ENCODE measurements around the gene GAS2L3. TPM values are rescaled to one million over a fixed set of nuclear protein-coding genes. Genes with fewer than 3 reads are reported as not detected.

Gene GAS2L3
- total and polyA plus RNA-seq, 2 of the 8 experiments (the other 6 are each of a cell fraction or from before 2014, with no cell fraction given): 2.1 to 19.3 TPM

DNA sequence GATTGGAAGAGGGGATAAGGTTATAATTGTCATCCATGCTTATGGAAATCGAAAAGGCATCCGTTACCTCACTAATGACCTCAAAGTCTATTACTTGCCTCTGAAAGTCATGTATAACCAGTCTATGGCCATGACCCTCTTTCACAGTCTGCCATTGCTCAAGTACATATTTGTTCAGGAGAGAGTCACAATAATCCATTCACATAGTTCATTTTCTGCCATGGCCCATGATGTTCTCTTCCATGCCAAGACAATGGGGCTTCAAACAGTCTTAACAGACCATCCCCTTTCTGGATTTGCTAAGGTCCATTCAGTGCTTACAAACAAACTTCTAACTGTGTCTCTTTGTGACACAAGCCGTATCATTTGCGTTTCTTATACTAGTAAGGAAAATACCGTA, 5.4 kb downstream of the GAS2L3 start:
- Histone ChIP-seq H2BK120ac (replicated peaks; ENCODE audit: low read depth, low read length) (no peak overlapping the region), H4K5ac (ENCODE audit: insufficient read length, low read depth, low read length) (no peak overlapping the region), H3K79me2 (ENCODE audit: control insufficient read depth in 1 of 2, insufficient read depth in 2 of 2, low read length in 2 of 2) (peaks cover 0 to 21% of the 10 kb centered on the region in 2 experiments; a peak in 1 of 4 replicates), H3K56ac (replicated peaks; ENCODE audit: insufficient read length, low read depth, low read length) (no peak overlapping the region), H3K14ac (ENCODE audit: insufficient read length) (no peak overlapping the region), H3K4me3 (ENCODE audit: extremely low read depth in 1 of 4, insufficient read depth in 2 of 4, low read depth in 3 of 4, low read length in 4 of 4) (no peak overlapping the region), H3K23ac (ENCODE audit: insufficient read length) (no peak overlapping the region), H4K91ac (replicated peaks; ENCODE audit: insufficient read length, low read length) (no peak overlapping the region), H2BK20ac (ENCODE audit: low read length) (no peak overlapping the region), H3K27me3 (replicated peaks in 1 of 4; ENCODE audit: control insufficient read depth in 3 of 4, extremely low read depth in 1 of 4, insufficient read depth in 3 of 4, low read length in 3 of 4) (no peaks in the 10 kb centered on the region), H3K4me2 (ENCODE audit: insufficient read depth in 1 of 2, low read depth in 2 of 2, low read length in 2 of 2) (no peak overlapping the region), H3K27ac (ENCODE audit: low read depth, low read length) (no peak overlapping the region), H3K23me2 (ENCODE audit: low read depth, low read length) (peaks cover 6% of the 10 kb centered on the region; the same call in 1 of the 2 replicates), H2BK15ac (ENCODE audit: low read length) (no peak overlapping the region), H2BK5ac (ENCODE audit: low read depth, low read length) (no peak overlapping the region), H2BK12ac (ENCODE audit: low read depth, low read length) (no peak overlapping the region), H3K36me3 (ENCODE audit: control insufficient read depth in 2 of 4, insufficient read depth in 4 of 4, low read length in 3 of 4) (no peaks in the 10 kb centered on the region), H3K4me1 (replicated peaks in 1 of 4; ENCODE audit: control insufficient read depth in 3 of 4, insufficient read depth in 4 of 4, low read length in 3 of 4) (no peaks in the 10 kb centered on the region; a peak in 2 of 7 replicates), H4K8ac (ENCODE audit: extremely low read depth, insufficient read depth, low read length) (no peak overlapping the region), H3K4ac (replicated peaks; ENCODE audit: insufficient read length, low read depth, low read length) (no peak overlapping the region), H3K9me3 (ENCODE audit: insufficient read depth in 2 of 2, low read depth in 1 of 2, low read length in 1 of 2) (peaks cover 3 to 5% of the 10 kb centered on the region in 2 experiments; a peak in 1 of 4 replicates), H3K79me1 (ENCODE audit: low read depth, low read length) (no peaks in the 10 kb centered on the region; the same call in 1 of the 2 replicates), H2AK5ac (ENCODE audit: low read depth, low read length) (no peak overlapping the region), H3K9ac (replicated peaks in 1 of 4; ENCODE audit: extremely low read depth in 1 of 4, low read depth in 3 of 4, low read length in 3 of 4) (no peak overlapping the region), H4K20me1 (replicated peaks in 1 of 2; ENCODE audit: control insufficient read depth in 1 of 2, insufficient read depth in 2 of 2, low read length in 2 of 2) (no peaks in the 10 kb centered on the region), H3K18ac (ENCODE audit: extremely low read depth, low read length) (no peak overlapping the region), H2AFZ (ENCODE audit: low read length) (no peak overlapping the region)
- DNase-seq (ENCODE audit: low read depth in 1 of 2, low spot score in 2 of 2): no peak
- POLR2A ChIA-PET (ENCODE audit: partially characterized antibody): no interaction called here
- FAIRE-seq: no peak
- no peak for TF ChIP-seq EGR1 (IDR thresholded peaks at IDR 0.05; ENCODE audit: borderline replicate concordance, low read depth, low read length)
- TF ChIP-seq CREB1 (IDR thresholded peaks at IDR 0.05): no peak
- no peak for TF ChIP-seq HDAC2 (IDR thresholded peaks at IDR 0.05; ENCODE audit: borderline replicate concordance in 1 of 2, low read depth in 2 of 2, low read length in 2 of 2)
- no peak for TF ChIP-seq SRF (IDR thresholded peaks at IDR 0.05; ENCODE audit: low read depth, low read length)
- no peak for TF ChIP-seq RFX5 (IDR thresholded peaks at IDR 0.05; ENCODE audit: borderline replicate concordance, low read depth, low read length)
- no peak for TF ChIP-seq CEBPB (IDR thresholded peaks at IDR 0.05; ENCODE audit: low read depth, low read length)
- 99% methylated on average over 5 of the region's 5 CpGs; no CpG with 5 or more reads in 1 of the 2 experiments for WGBS, 2 experiments (ENCODE audit: extremely low coverage in 1 of 2, insufficient coverage in 1 of 2, insufficient read length in 1 of 2, insufficient replicate concordance in 2 of 2, low coverage in 1 of 2, low lambda C conversion rate in 2 of 2, missing lambda C conversion rate in 1 of 2)
- CTCF ChIA-PET (ENCODE audit: partially characterized antibody): interaction anchor here (2.0 kb wide), 1 partner anchor 93 kb away, joined by 6 read pairs; no protein-coding TSS in a partner anchor
